Mesenchymal stem cell (in vitro differentiated cells and primary cell): ENCODE measurements around the gene VIM.

ENCODE experiments used
- DNase-seq: peaks from one replicate; pipeline ENCODE4 v3.0.0-alpha.2; 2013
- H2AFZ ChIP-seq: one replicate; pipeline ENCODE4 v1.6.1; 2013; ENCODE audit warnings: low read depth, mild to moderate bottlenecking, control low read depth, inconsistent platforms, low read length, moderate library complexity
- H2AK5ac ChIP-seq: 2 replicates; pipeline ENCODE4 v1.6.1; 2013; ENCODE audit warnings: low read length, moderate library complexity, mild to moderate bottlenecking, inconsistent platforms; ENCODE audit not compliant: severe bottlenecking
- H2BK120ac ChIP-seq: one replicate; pipeline ENCODE4 v1.6.1; 2013; ENCODE audit warnings: low read depth, mild to moderate bottlenecking, inconsistent platforms, low read length, moderate library complexity
- H2BK12ac ChIP-seq, 2 experiments: one replicate each; pipeline ENCODE4 v1.6.1; 2013; ENCODE audit warnings: inconsistent platforms in 2 of 2, low read length in 2 of 2, mild to moderate bottlenecking in 2 of 2, moderate library complexity in 2 of 2, control low read depth in 1 of 2
- H2BK15ac ChIP-seq: one replicate; pipeline ENCODE4 v1.6.1; 2013; ENCODE audit warnings: mild to moderate bottlenecking, low read depth, inconsistent platforms; ENCODE audit not compliant: poor library complexity, severe bottlenecking
- H2BK5ac ChIP-seq: 2 replicates; pipeline ENCODE4 v1.6.1; 2013; ENCODE audit warnings: low read depth, mild to moderate bottlenecking, low read length, control low read depth, inconsistent platforms; ENCODE audit not compliant: poor library complexity, severe bottlenecking
- H3K14ac ChIP-seq, 2 experiments: one replicate each; pipeline ENCODE4 v1.6.1; 2013; ENCODE audit warnings: inconsistent platforms in 2 of 2, low read length in 2 of 2, control low read depth in 1 of 2, mild to moderate bottlenecking in 1 of 2, moderate library complexity in 1 of 2
- H3K18ac ChIP-seq, 2 experiments: one replicate each; pipeline ENCODE4 v1.6.1; 2013; ENCODE audit warnings: inconsistent platforms in 2 of 2, low read length in 2 of 2, control low read depth in 1 of 2, low read depth in 1 of 2, mild to moderate bottlenecking in 1 of 2
- H3K23ac ChIP-seq, 2 experiments: one replicate each; pipeline ENCODE4 v1.6.1; 2013; ENCODE audit warnings: inconsistent platforms in 2 of 2, low read length in 2 of 2, mild to moderate bottlenecking in 2 of 2, moderate library complexity in 2 of 2, control low read depth in 1 of 2
- H3K27ac ChIP-seq: 2 replicates; pipeline ENCODE4 v1.5.1; 2013; ENCODE audit warnings: mild to moderate bottlenecking, moderate library complexity, low read length, control low read depth, inconsistent platforms; ENCODE audit not compliant: poor library complexity, severe bottlenecking
- H3K27me3 ChIP-seq, 2 experiments: 2 replicates each; pipeline versions ENCODE4 v1.6.1 to v1.7.0; 2013; ENCODE audit warnings: low read length in 2 of 2, mild to moderate bottlenecking in 2 of 2, moderate library complexity in 2 of 2, control low read depth in 1 of 2, inconsistent platforms in 1 of 2; ENCODE audit not compliant: control insufficient read depth in 1 of 2, insufficient read depth in 1 of 2
- H3K36me3 ChIP-seq, 2 experiments: 2 replicates each; pipeline versions ENCODE4 v1.6.1 to v1.7.0; 2013; ENCODE audit warnings: low read length in 2 of 2, control low read depth in 1 of 2, inconsistent platforms in 1 of 2, low read depth in 1 of 2, mild to moderate bottlenecking in 1 of 2; ENCODE audit not compliant: insufficient read depth in 2 of 2, control insufficient read depth in 1 of 2
- H3K4ac ChIP-seq, 2 experiments: one replicate each; pipeline ENCODE4 v1.6.1; 2013; ENCODE audit warnings: inconsistent platforms in 2 of 2, low read length in 2 of 2, mild to moderate bottlenecking in 2 of 2, moderate library complexity in 2 of 2, control low read depth in 1 of 2, low read depth in 1 of 2
- H3K4me1 ChIP-seq: 2 replicates; pipeline ENCODE4 v1.6.1; 2013; ENCODE audit warnings: low read depth, low read length, control low read depth; ENCODE audit not compliant: control insufficient read depth, insufficient read depth
- H3K4me2 ChIP-seq: 2 replicates; pipeline ENCODE4 v1.6.1; 2013; ENCODE audit warnings: low read length, mild to moderate bottlenecking, inconsistent platforms; ENCODE audit not compliant: poor library complexity, severe bottlenecking
- H3K4me3 ChIP-seq, 2 experiments: 2 replicates each; pipeline versions ENCODE4 v1.5.1 to v1.7.0; 2013; ENCODE audit warnings: low read length in 2 of 2, mild to moderate bottlenecking in 2 of 2, control low read depth in 1 of 2, low read depth in 1 of 2; ENCODE audit not compliant: insufficient read depth in 1 of 2
- H3K79me1 ChIP-seq: replicated peaks from 2 replicates; pipeline ENCODE4 v1.6.1; 2013; ENCODE audit warnings: mild to moderate bottlenecking, control low read depth, low read length, inconsistent platforms; ENCODE audit not compliant: poor library complexity, severe bottlenecking
- H3K9ac ChIP-seq: 2 replicates; pipeline ENCODE4 v1.7.0; 2013; ENCODE audit warnings: mild to moderate bottlenecking, low read length, moderate library complexity
- H3K9me3 ChIP-seq: 2 replicates; pipeline ENCODE4 v1.7.0; 2013; ENCODE audit warnings: mild to moderate bottlenecking, low read length; ENCODE audit not compliant: control insufficient read depth
- H4K8ac ChIP-seq: one replicate; pipeline ENCODE4 v1.6.1; 2013; ENCODE audit warnings: inconsistent platforms, mild to moderate bottlenecking, low read length, moderate library complexity
- H4K91ac ChIP-seq: one replicate; pipeline ENCODE4 v1.6.1; 2013; ENCODE audit warnings: mild to moderate bottlenecking, low read length, inconsistent platforms
- WGBS: methylation state at CpG from one replicate; pipeline ENCODE4 v1.1.7; 2013; ENCODE audit warnings: mixed read lengths; 5-methylcytosine and 5-hydroxymethylcytosine counted together

VIM gene

DNA sequence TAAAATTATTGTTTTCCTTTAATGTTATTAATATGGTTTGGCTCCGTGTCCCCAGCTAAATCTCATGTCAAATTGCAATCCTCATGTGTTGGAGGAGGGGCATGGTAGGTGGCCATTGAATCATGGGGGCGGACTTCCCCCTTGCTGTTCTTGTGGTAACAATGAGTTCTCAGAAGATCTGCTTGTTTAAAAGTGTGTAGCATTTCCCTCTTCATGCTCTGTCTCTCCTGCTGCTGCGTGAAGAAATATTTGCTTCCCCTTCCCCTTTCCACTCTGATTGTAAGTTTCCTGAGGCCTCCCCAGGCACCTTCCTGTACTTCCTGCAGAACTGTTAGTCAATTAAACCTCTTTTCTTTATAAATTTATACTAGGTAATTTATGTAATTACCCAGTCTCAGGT is 27.5 kb downstream of the VIM start:
- no peak for DNase-seq
- Histone ChIP-seq H2BK12ac (no peak overlapping the region), H3K4ac (no peak overlapping the region), H2BK15ac (no peak overlapping the region), H3K4me2 (no peak overlapping the region), H3K23ac (no peak overlapping the region), H3K27me3 (no peaks in the 10 kb centered on the region), H3K4me3 (no peak overlapping the region), H3K9me3 (peaks cover 6% of the 10 kb centered on the region), H3K79me1 (no peaks in the 10 kb centered on the region), H4K91ac (no peak overlapping the region), H4K8ac (no peak overlapping the region), H3K14ac (no peak overlapping the region), H3K9ac (no peak overlapping the region), H3K18ac (no peak overlapping the region), H3K4me1 (no peaks in the 10 kb centered on the region), H2AFZ (no peak overlapping the region), H2AK5ac (no peak overlapping the region), H2BK5ac (no peak overlapping the region), H3K36me3 (no peaks in the 10 kb centered on the region), H2BK120ac (no peak overlapping the region), H3K27ac (no peak overlapping the region)
- 100% methylated on average over 2 of the region's 3 CpGs for WGBS

- H3K9ac ChIP-seq: no peak overlapping the region
- no peak overlapping the region for H2AK5ac ChIP-seq
- no peak overlapping the region for H3K4ac ChIP-seq
- H3K4me1 ChIP-seq: no peaks in the 10 kb centered on the region
- no peak overlapping the region for H2AFZ ChIP-seq
- no peak overlapping the region for H4K8ac ChIP-seq
- no peak for DNase-seq
- H2BK15ac ChIP-seq: no peak overlapping the region
- no peak overlapping the region for H3K18ac ChIP-seq
- no peak overlapping the region for H3K27ac ChIP-seq
- H3K14ac ChIP-seq: no peak overlapping the region
- H3K4me2 ChIP-seq: no peak overlapping the region
- no peak overlapping the region for H3K23ac ChIP-seq
- H3K79me1 ChIP-seq: no peaks in the 10 kb centered on the region
- H2BK120ac ChIP-seq: no peak overlapping the region
- peaks cover 9% of the 10 kb centered on the region for H3K9me3 ChIP-seq
- 100% methylated on average over 1 of the region's 1 CpG for WGBS
- H2BK12ac ChIP-seq: no peak overlapping the region
- no peaks in the 10 kb centered on the region for H3K36me3 ChIP-seq
- no peak overlapping the region for H2BK5ac ChIP-seq
- H3K4me3 ChIP-seq: no peak overlapping the region
- H4K91ac ChIP-seq: no peak overlapping the region
- H3K27me3 ChIP-seq: no peaks in the 10 kb centered on the region
These were observed 28.0 kb downstream of the VIM start for GRCh38 chr10:17256051-17256450.

- Histone ChIP-seq H3K4ac (no peak overlapping the region), H3K36me3 (no peaks in the 10 kb centered on the region), H2AK5ac (no peak overlapping the region), H3K14ac (no peak overlapping the region), H4K91ac (no peak overlapping the region), H3K4me1 (no peaks in the 10 kb centered on the region), H2BK15ac (no peak overlapping the region), H3K9me3 (peaks cover 15% of the 10 kb centered on the region), H3K23ac (no peak overlapping the region), H3K79me1 (no peaks in the 10 kb centered on the region), H3K27ac (no peak overlapping the region), H2BK5ac (no peak overlapping the region), H3K27me3 (no peaks in the 10 kb centered on the region), H3K4me2 (no peak overlapping the region), H2AFZ (no peak overlapping the region), H4K8ac (no peak overlapping the region), H2BK12ac (no peak overlapping the region), H2BK120ac (no peak overlapping the region), H3K4me3 (no peak overlapping the region), H3K9ac (peak overlapping the region; percentile 91), H3K18ac (no peak overlapping the region)
- 84% methylated on average over 4 of the region's 5 CpGs for WGBS
- DNase-seq: no peak
These were observed 28.6 kb downstream of the VIM start for GRCh38 chr10:17256627-17257026.

DNA sequence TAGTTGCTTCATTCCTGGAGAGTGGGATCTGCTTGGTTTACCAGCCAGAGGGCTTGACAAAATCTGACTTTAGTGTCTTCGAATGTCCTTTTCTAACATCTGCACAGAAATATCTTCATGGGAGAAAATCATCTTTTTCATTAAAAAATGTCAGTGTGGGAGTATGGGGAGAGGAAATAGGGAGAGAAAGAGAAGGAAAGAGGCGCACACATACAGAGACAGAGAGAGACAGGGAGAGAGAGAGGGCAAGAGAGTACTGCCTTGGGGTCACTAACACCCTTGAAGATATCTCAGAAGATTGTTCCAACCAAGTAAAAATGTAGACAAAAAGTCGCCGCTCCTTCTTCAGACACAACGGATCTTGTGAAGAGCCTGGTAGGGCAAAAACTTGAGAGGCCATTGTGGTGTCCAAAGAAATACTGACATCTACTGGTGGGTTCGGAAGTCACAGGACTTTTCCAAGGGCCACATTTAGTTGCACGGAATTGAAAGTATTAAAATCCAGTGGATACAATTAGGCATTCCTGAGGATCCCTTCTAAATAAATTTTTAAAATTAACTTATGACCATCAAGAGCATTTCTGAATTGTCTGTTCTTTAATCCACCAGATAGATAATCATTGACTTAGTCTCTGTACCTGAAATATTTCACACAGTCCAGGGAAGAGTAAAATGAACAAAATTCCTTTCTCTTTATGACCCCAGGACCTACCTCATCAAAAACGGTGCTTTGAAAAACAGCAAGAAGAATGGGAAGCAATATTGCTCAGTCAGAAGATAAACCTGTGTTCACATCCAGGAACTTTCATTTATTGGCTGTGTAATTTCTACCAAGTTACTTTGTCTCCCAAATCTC is 29.7 kb downstream of the VIM start:
- H2AFZ ChIP-seq: no peak overlapping the region
- H3K18ac ChIP-seq: no peak overlapping the region
- 20% methylated on average over 4 of the region's 8 CpGs for WGBS
- peak overlapping the region; percentile 44 for H3K4me2 ChIP-seq
- H2BK120ac ChIP-seq: no peak overlapping the region
- H3K14ac ChIP-seq: no peak overlapping the region
- H3K79me1 ChIP-seq: no peaks in the 10 kb centered on the region
- H3K9ac ChIP-seq: peak overlapping the region; percentile 91
- H3K27ac ChIP-seq: no peak overlapping the region
- peaks cover 26% of the 10 kb centered on the region for H3K9me3 ChIP-seq
- peak overlapping the region in 1 of 2 experiments; percentile 78 for H2BK12ac ChIP-seq
- no peak overlapping the region for H2AK5ac ChIP-seq
- peak; percentile 82 for DNase-seq
- peak overlapping the region; percentile 90 for H4K8ac ChIP-seq
- H3K4me1 ChIP-seq: no peaks in the 10 kb centered on the region
- no peak overlapping the region for H3K4ac ChIP-seq
- H3K23ac ChIP-seq: no peak overlapping the region
- no peak overlapping the region for H2BK5ac ChIP-seq
- H2BK15ac ChIP-seq: no peak overlapping the region
- peak overlapping the region in 1 of 2 experiments; percentile 48 for H3K4me3 ChIP-seq
- no peaks in the 10 kb centered on the region for H3K27me3 ChIP-seq
- H4K91ac ChIP-seq: no peak overlapping the region
- H3K36me3 ChIP-seq: no peaks in the 10 kb centered on the region
